HepG2 (cell line): ENCODE measurements around the gene ZGRF1. TPM values are rescaled to one million over a fixed set of nuclear protein-coding genes. Genes with fewer than 3 reads are reported as not detected.
"Not testable (repeated sequence)": the region's sequence is repeated elsewhere in the genome, so short reads cannot be mapped to it uniquely, and the experiment has no call there.

Experiments used
- ATAC-seq: fragments of 200-7000 bp; cut with Tn5 transposase; 3 replicates; pipeline ENCODE4 v1.9.1; 2020; ENCODE audit warnings: mild to moderate bottlenecking, moderate library complexity
- BruUV-seq: library from RNA; stranded (reverse); fragments of 400-500 nt; replicated peaks from 2 replicates; lab custom pipeline; 2021; lab: Mats Ljungman, UMichigan
- CTCF ChIA-PET: fragments of 300-600 bp; formaldehyde crosslinking; extraction: SDS; loops from one replicate; lab custom pipeline; 2021; ENCODE audit warnings: low total read pairs, inconsistent platforms, low intra/inter-chr PET ratio; lab: Yijun Ruan, JAX
- POLR2A ChIA-PET: fragments of 350-600 bp; sonication (Branson Sonifier 250); formaldehyde crosslinking; loops from one replicate; lab custom pipeline; 2020; ENCODE audit warnings: antibody characterized with exemption, inconsistent platforms; lab: Yijun Ruan, JAX
- DNase-seq: peaks from one replicate; pipeline ENCODE4 v3.0.0-alpha.2; 2015; ENCODE audit warnings: low spot score
- FAIRE-seq: peaks from 3 replicates; lab custom pipeline; 2011; peaks lifted over from hg19 to GRCh38; lab: Jason Lieb, UNC
- H2AFZ ChIP-seq: one replicate; pipeline ENCODE4 v1.6.1; 2011; ENCODE audit warnings: low read length, inconsistent platforms
- H3K27ac ChIP-seq: fragments of 300-600 bp; 3 replicates; pipeline ENCODE4 v1.8.0; 2011; ENCODE audit warnings: mixed run types, mild to moderate bottlenecking, mixed read lengths, low read length, inconsistent platforms; ENCODE audit not compliant: insufficient read depth; ENCODE audit errors: extremely low read length
- H3K27me3 ChIP-seq, 2 experiments: fragments of 200-600 bp in 1 of 2; 2 replicates in 1 of 2; 3 replicates in 1 of 2; pipeline versions ENCODE4 v1.6.0 to v1.8.0; 2011; ENCODE audit warnings: low read length in 2 of 2, mild to moderate bottlenecking in 2 of 2, moderate library complexity in 2 of 2, inconsistent platforms in 1 of 2; ENCODE audit not compliant: insufficient read depth in 2 of 2, control insufficient read depth in 1 of 2
- H3K36me3 ChIP-seq, 2 experiments: fragments of 200-600 bp in 1 of 2; replicated peaks in 1 of 2; 2 replicates in 1 of 2; 3 replicates in 1 of 2; pipeline versions ENCODE4 v1.5.1 to v1.8.0; 2011; ENCODE audit warnings: low read length in 2 of 2, inconsistent platforms in 1 of 2; ENCODE audit not compliant: insufficient read depth in 2 of 2, control insufficient read depth in 1 of 2
- H3K4me1 ChIP-seq: 2 replicates; pipeline ENCODE4 v1.5.1; 2012; ENCODE audit warnings: low read length, inconsistent platforms; ENCODE audit not compliant: insufficient read depth
- H3K4me2 ChIP-seq: 2 replicates; pipeline ENCODE4 v1.6.0; 2011; ENCODE audit warnings: low read depth, low read length, inconsistent platforms
- H3K4me3 ChIP-seq, 3 experiments: fragments of 200-600 bp in 1 of 3; sonication (generic), shearing (Covaris generic) in 1 of 3; replicated peaks in 1 of 3; 2 replicates each; pipeline ENCODE4 v1.5.1; 2011 to 2016; ENCODE audit warnings: low read length in 3 of 3, inconsistent platforms in 2 of 3, low read depth in 2 of 3, mild to moderate bottlenecking in 2 of 3, control low read depth in 1 of 3, mixed read lengths in 1 of 3; ENCODE audit not compliant: insufficient read depth in 1 of 3
- H3K79me2 ChIP-seq: one replicate; pipeline ENCODE4 v1.6.1; 2011; ENCODE audit warnings: low read length, inconsistent platforms; ENCODE audit not compliant: insufficient read depth
- H3K9ac ChIP-seq: 2 replicates; pipeline ENCODE4 v1.6.0; 2011; ENCODE audit warnings: mild to moderate bottlenecking, low read depth, low read length, inconsistent platforms; ENCODE audit not compliant: insufficient read depth
- H3K9me3 ChIP-seq: 2 replicates; pipeline ENCODE4 v1.5.1; 2012; ENCODE audit warnings: mild to moderate bottlenecking, low read length
- H4K20me1 ChIP-seq: 2 replicates; pipeline ENCODE4 v1.6.0; 2011; ENCODE audit warnings: inconsistent platforms, mild to moderate bottlenecking, low read length, moderate library complexity; ENCODE audit not compliant: insufficient read depth
- HNF4G ChIP-seq, 2 experiments: sonication (generic) in 1 of 2; formaldehyde crosslinking in 1 of 2; IDR thresholded peaks; 2 replicates each; pipeline versions ENCODE4 v1.4.0 to v1.6.1; 2011 to 2020; ENCODE audit warnings: borderline replicate concordance in 2 of 2, low read depth in 2 of 2, mild to moderate bottlenecking in 2 of 2, low read length in 1 of 2, missing genetic modification reagents in 1 of 2, moderate library complexity in 1 of 2
- NFYC ChIP-seq: IDR thresholded peaks from 2 replicates; pipeline ENCODE4 v1.6.1; 2016; ENCODE audit warnings: missing genetic modification reagents, missing compliant biosample characterization
- TBL1XR1 ChIP-seq: fragments of 150-350 bp; IDR thresholded peaks from 2 replicates; pipeline ENCODE4 v1.6.1; 2014; ENCODE audit warnings: borderline replicate concordance, low read length; ENCODE audit not compliant: partially characterized antibody
- ZNF101 ChIP-seq: sonication (generic); formaldehyde crosslinking; IDR thresholded peaks from 2 replicates; pipeline ENCODE4 v1.4.0; 2020; ENCODE audit warnings: mild to moderate bottlenecking, low read depth, missing genetic modification reagents, borderline replicate concordance
- ZNF569 ChIP-seq: sonication (generic); formaldehyde crosslinking; IDR thresholded peaks from 2 replicates; pipeline ENCODE4 v1.5.0; 2020; ENCODE audit warnings: mild to moderate bottlenecking, missing genetic modification reagents, moderate library complexity, borderline replicate concordance
- ZNF660 ChIP-seq: sonication (generic); formaldehyde crosslinking; IDR thresholded peaks from 2 replicates; pipeline ENCODE4 v1.5.1; 2020; ENCODE audit warnings: mild to moderate bottlenecking, low read depth, missing genetic modification reagents, borderline replicate concordance
- WGBS: methylation state at CpG from one replicate; pipeline ENCODE4 v1.1.6; 2017; ENCODE audit warnings: low lambda C conversion rate; 5-methylcytosine and 5-hydroxymethylcytosine counted together
- in situ Hi-C: cut with HindIII; loops from 2 replicates; pipeline ENCODE4 v1.10.0; 2017; ENCODE audit warnings: low pct_unique_long_range_greater_than_20kb; ENCODE audit not compliant: extremely low pct_ligation_motif_present
- intact Hi-C: fragments of 100-400 bp; cut with micrococcal nuclease; formaldehyde crosslinking; loops from one replicate; pipeline ENCODE4 v1.10.0; 2022; ENCODE audit not compliant: unreplicated experiment
- polyA plus RNA-seq, 8 experiments: library from polyadenylated mRNA; depleted of rRNA in 3 of 8; stranded (reverse) in 7 of 8; unstranded in 1 of 8; fragments of >200 nt; fragmentation: Illumina TruSeq in 4 of 8; extraction: Trizol in 4 of 8; gene quantifications; 2 replicates each; pipeline versions ENCODE4 v1.2.1 to v1.2.3, GENCODE V29; 2011 to 2016; ENCODE audit warnings: low read depth in 4 of 8, missing spikeins in 1 of 8, mixed read lengths in 1 of 8; ENCODE audit not compliant: insufficient read depth in 1 of 8
- total RNA-seq, 5 experiments: library from RNA; depleted of rRNA; stranded (reverse); fragments of >200 nt; fragmentation: Illumina TruSeq; extraction: Trizol; gene quantifications; 2 replicates each; pipeline ENCODE4 v1.2.3, GENCODE V29; 2016; ENCODE audit warnings: low read depth in 1 of 5
- TF ChIP-seq, protein P1 (sequence below): sonication (generic); formaldehyde crosslinking; IDR thresholded peaks from 2 replicates; pipeline ENCODE4 v1.9.0; 2022; ENCODE audit warnings: missing genetic modification reagents, mild to moderate bottlenecking, borderline replicate concordance
- TF ChIP-seq, protein P2 (sequence below): sonication (generic); formaldehyde crosslinking; IDR thresholded peaks from 2 replicates; pipeline ENCODE4 v1.4.0; 2020; ENCODE audit warnings: mild to moderate bottlenecking, missing genetic modification reagents

The ZGRF1 gene
- total and polyA plus RNA-seq, 2 of the 13 experiments (the other 11 are each of a cell fraction or from before 2014, with no cell fraction given): 8.6 to 15.9 TPM

- no peak for ATAC-seq
- POLR2A ChIA-PET: no interaction called here
- no peak for TF ChIP-seq ZNF660
- TF ChIP-seq HNF4G (IDR thresholded peaks at IDR 0.05; ENCODE audit: borderline replicate concordance, low read depth, low read length): no peak
- no peak for TF ChIP-seq HNF4G (CRISPR knock-in tag; IDR thresholded peaks at IDR 0.05; ENCODE audit: borderline replicate concordance, low read depth)
- TF ChIP-seq, protein P1, sequence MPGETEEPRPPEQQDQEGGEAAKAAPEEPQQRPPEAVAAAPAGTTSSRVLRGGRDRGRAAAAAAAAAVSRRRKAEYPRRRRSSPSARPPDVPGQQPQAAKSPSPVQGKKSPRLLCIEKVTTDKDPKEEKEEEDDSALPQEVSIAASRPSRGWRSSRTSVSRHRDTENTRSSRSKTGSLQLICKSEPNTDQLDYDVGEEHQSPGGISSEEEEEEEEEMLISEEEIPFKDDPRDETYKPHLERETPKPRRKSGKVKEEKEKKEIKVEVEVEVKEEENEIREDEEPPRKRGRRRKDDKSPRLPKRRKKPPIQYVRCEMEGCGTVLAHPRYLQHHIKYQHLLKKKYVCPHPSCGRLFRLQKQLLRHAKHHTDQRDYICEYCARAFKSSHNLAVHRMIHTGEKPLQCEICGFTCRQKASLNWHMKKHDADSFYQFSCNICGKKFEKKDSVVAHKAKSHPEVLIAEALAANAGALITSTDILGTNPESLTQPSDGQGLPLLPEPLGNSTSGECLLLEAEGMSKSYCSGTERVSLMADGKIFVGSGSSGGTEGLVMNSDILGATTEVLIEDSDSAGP (CRISPR knock-in tag): no peak
- TF ChIP-seq TBL1XR1: no peak
- no peak for TF ChIP-seq ZNF101 (CRISPR knock-in tag)
- no peak for TF ChIP-seq ZNF569 (CRISPR knock-in tag)
- TF ChIP-seq NFYC (CRISPR knock-in tag): no peak
- TF ChIP-seq, protein P2, sequence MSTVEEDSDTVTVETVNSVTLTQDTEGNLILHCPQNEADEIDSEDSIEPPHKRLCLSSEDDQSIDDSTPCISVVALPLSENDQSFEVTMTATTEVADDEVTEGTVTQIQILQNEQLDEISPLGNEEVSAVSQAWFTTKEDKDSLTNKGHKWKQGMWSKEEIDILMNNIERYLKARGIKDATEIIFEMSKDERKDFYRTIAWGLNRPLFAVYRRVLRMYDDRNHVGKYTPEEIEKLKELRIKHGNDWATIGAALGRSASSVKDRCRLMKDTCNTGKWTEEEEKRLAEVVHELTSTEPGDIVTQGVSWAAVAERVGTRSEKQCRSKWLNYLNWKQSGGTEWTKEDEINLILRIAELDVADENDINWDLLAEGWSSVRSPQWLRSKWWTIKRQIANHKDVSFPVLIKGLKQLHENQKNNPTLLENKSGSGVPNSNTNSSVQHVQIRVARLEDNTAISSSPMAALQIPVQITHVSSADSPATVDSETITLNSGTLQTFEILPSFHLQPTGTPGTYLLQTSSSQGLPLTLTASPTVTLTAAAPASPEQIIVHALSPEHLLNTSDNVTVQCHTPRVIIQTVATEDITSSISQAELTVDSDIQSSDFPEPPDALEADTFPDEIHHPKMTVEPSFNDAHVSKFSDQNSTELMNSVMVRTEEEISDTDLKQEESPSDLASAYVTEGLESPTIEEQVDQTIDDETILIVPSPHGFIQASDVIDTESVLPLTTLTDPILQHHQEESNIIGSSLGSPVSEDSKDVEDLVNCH (CRISPR knock-in tag): no peak
- TF ChIP-seq, all 625 proteins: peak for 0
Measured at GRCh38 chr4:112664611-112665010, 27.9 kb upstream of the ZGRF1 start.

GRCh38 chr4:112656115-112656514 lies 19.4 kb upstream of the ZGRF1 start:
- WGBS: 91% methylated on average over 5 of the region's 5 CpGs
- CTCF ChIA-PET: not testable (repeated sequence)

More at GRCh38 chr4:112664611-112665010, 27.9 kb upstream of the ZGRF1 start:
- H3K4me1 ChIP-seq: no peaks in the 10 kb centered on the region
- no peak overlapping the region for H3K27ac ChIP-seq
- intact Hi-C loops (no loop called here), in situ Hi-C loops (no loop called here)
- FAIRE-seq: no peak
- H2AFZ ChIP-seq: no peak overlapping the region
- H4K20me1 ChIP-seq: no peaks in the 10 kb centered on the region
- H3K79me2 ChIP-seq: no peaks in the 10 kb centered on the region
- H3K9me3 ChIP-seq: no peaks in the 10 kb centered on the region
- BruUV-seq: no TSS peak
- CTCF ChIA-PET: no interaction called here
- 61% methylated on average over 2 of the region's 2 CpGs for WGBS
- DNase-seq: no peak
- no peak overlapping the region for H3K9ac ChIP-seq
- H3K4me3 ChIP-seq: no peak overlapping the region
- no peak overlapping the region for H3K4me2 ChIP-seq
- no peaks in the 10 kb centered on the region; a peak in 1 of 5 replicates for H3K36me3 ChIP-seq
- H3K27me3 ChIP-seq: no peaks in the 10 kb centered on the region

More at GRCh38 chr4:112656115-112656514, 19.4 kb upstream of the ZGRF1 start:
- H3K4me1 ChIP-seq, H3K9me3 ChIP-seq, H3K79me2 ChIP-seq, H4K20me1 ChIP-seq, H3K27ac ChIP-seq, ATAC-seq, H3K9ac ChIP-seq, in situ Hi-C loops, intact Hi-C loops, DNase-seq, H2AFZ ChIP-seq, H3K4me2 ChIP-seq, FAIRE-seq, H3K27me3 ChIP-seq, POLR2A ChIA-PET, H3K4me3 ChIP-seq, BruUV-seq: not testable (repeated sequence)
- H3K36me3 ChIP-seq: peaks cover 3 to 20% of the 10 kb centered on the region in 2 experiments
